Osteoblast (primary cell): ENCODE results near the gene REX1BD. TPM values are rescaled to one million over a fixed set of nuclear protein-coding genes. Genes with fewer than 3 reads are reported as not detected.

Experiments used
- DNase-seq: peaks from one replicate; pipeline ENCODE4 v3.0.0; 2011; ENCODE audit warnings: low spot score, mixed read lengths; ENCODE audit not compliant: insufficient read length; ENCODE audit errors: missing footprints
- H2AFZ ChIP-seq: 2 replicates; pipeline ENCODE4 v1.6.0; 2011; ENCODE audit warnings: mild to moderate bottlenecking, low read length
- H3K27ac ChIP-seq: 2 replicates; pipeline ENCODE4 v1.5.1; 2011; ENCODE audit warnings: mild to moderate bottlenecking, low read depth, low read length, moderate library complexity
- H3K27me3 ChIP-seq: 2 replicates; pipeline ENCODE4 v1.6.0; 2012; ENCODE audit warnings: mild to moderate bottlenecking, control low read depth, inconsistent platforms, low read length, moderate library complexity; ENCODE audit not compliant: insufficient read depth
- H3K36me3 ChIP-seq: 2 replicates; pipeline ENCODE4 v1.5.1; 2011; ENCODE audit warnings: mild to moderate bottlenecking, low read length, control low read depth, moderate library complexity; ENCODE audit not compliant: insufficient read depth
- H3K4me1 ChIP-seq: 2 replicates; pipeline ENCODE4 v1.5.1; 2011; ENCODE audit warnings: mild to moderate bottlenecking, low read length, control low read depth, moderate library complexity; ENCODE audit not compliant: insufficient read depth
- H3K4me2 ChIP-seq: 2 replicates; pipeline ENCODE4 v1.6.0; 2011; ENCODE audit warnings: mild to moderate bottlenecking, low read length; ENCODE audit not compliant: insufficient read depth
- H3K4me3 ChIP-seq: fragments of 200-600 bp; sonication (generic); 3 replicates; pipeline ENCODE4 v1.5.1; 2012; ENCODE audit warnings: mild to moderate bottlenecking, low read length, inconsistent platforms; ENCODE audit not compliant: insufficient read depth
- H3K79me2 ChIP-seq: 2 replicates; pipeline ENCODE4 v1.6.0; 2012; ENCODE audit warnings: mild to moderate bottlenecking, low read length, control low read depth, inconsistent platforms; ENCODE audit not compliant: insufficient read depth
- H3K9me3 ChIP-seq: 2 replicates; pipeline ENCODE4 v1.5.1; 2011; ENCODE audit warnings: low read depth, low read length, control low read depth
- H4K20me1 ChIP-seq: 2 replicates; pipeline ENCODE4 v1.6.0; 2012; ENCODE audit warnings: mild to moderate bottlenecking, low read length, control low read depth; ENCODE audit not compliant: insufficient read depth
- CTCF ChIP-seq: IDR thresholded peaks from 2 replicates; pipeline ENCODE4 v1.5.1; 2011; ENCODE audit warnings: mild to moderate bottlenecking, low read depth, low read length, moderate library complexity; ENCODE audit errors: extremely low read depth
- total RNA-seq: library from RNA; depleted of rRNA; stranded (reverse); fragments of >200 nt; gene quantifications from 2 replicates; pipeline ENCODE4 v1.2.3, GENCODE V29; 2012

REX1BD gene
- total RNA-seq, 1 donor: 29.7 TPM

- DNase-seq: no peak
- TF ChIP-seq CTCF: no peak
- H2AFZ ChIP-seq: no peak overlapping the region
- H3K4me3 ChIP-seq: no peak overlapping the region
- H3K27me3 ChIP-seq: no peaks in the 10 kb centered on the region
- peaks cover 19% of the 10 kb centered on the region for H3K36me3 ChIP-seq
- H3K4me1 ChIP-seq: no peaks in the 10 kb centered on the region
- no peak overlapping the region for H3K4me2 ChIP-seq
- H3K79me2 ChIP-seq: no peaks in the 10 kb centered on the region
- H4K20me1 ChIP-seq: peaks cover under 1% of the 10 kb centered on the region
- H3K9me3 ChIP-seq: no peaks in the 10 kb centered on the region
- H3K27ac ChIP-seq: no peak overlapping the region
These were observed 8.3 kb upstream of the REX1BD start for GRCh38 chr19:18580311-18580710.

- no peak overlapping the region for H3K4me3 ChIP-seq
- peaks cover 16% of the 10 kb centered on the region for H3K4me1 ChIP-seq
- no peaks in the 10 kb centered on the region for H3K79me2 ChIP-seq
- no peak overlapping the region for H3K27ac ChIP-seq
- H3K9me3 ChIP-seq: no peaks in the 10 kb centered on the region
- H2AFZ ChIP-seq: peak overlapping the region; percentile 47
- peak; percentile 10 for TF ChIP-seq CTCF
- peaks cover 3% of the 10 kb centered on the region for H4K20me1 ChIP-seq
- H3K4me2 ChIP-seq: no peak overlapping the region
- no peak for DNase-seq
- H3K27me3 ChIP-seq: no peaks in the 10 kb centered on the region
- H3K36me3 ChIP-seq: peaks cover 3% of the 10 kb centered on the region
These were observed 2.3 kb upstream of the REX1BD start for GRCh38 chr19:18586306-18586705.

GRCh38 chr19:18587561-18587960, 1.0 kb upstream of the REX1BD start:
- H3K4me3 ChIP-seq: no peak overlapping the region
- H2AFZ ChIP-seq: no peak overlapping the region
- H3K27me3 ChIP-seq: no peaks in the 10 kb centered on the region
- DNase-seq: no peak
- H3K4me2 ChIP-seq: peak overlapping the region; percentile 98
- H3K79me2 ChIP-seq: no peaks in the 10 kb centered on the region
- no peak for TF ChIP-seq CTCF
- H3K9me3 ChIP-seq: no peaks in the 10 kb centered on the region
- H3K36me3 ChIP-seq: peaks cover 3% of the 10 kb centered on the region
- peaks cover 3% of the 10 kb centered on the region for H4K20me1 ChIP-seq
- H3K4me1 ChIP-seq: peaks cover 16% of the 10 kb centered on the region
- H3K27ac ChIP-seq: no peak overlapping the region

- no peaks in the 10 kb centered on the region for H3K27me3 ChIP-seq
- H3K27ac ChIP-seq: peak overlapping the region; percentile 50
- H2AFZ ChIP-seq: peak overlapping the region; percentile 92
- no peak for TF ChIP-seq CTCF
- peak; percentile 75 for DNase-seq
- no peaks in the 10 kb centered on the region for H3K9me3 ChIP-seq
- peaks cover 3% of the 10 kb centered on the region for H3K36me3 ChIP-seq
- peaks cover 16% of the 10 kb centered on the region for H3K4me1 ChIP-seq
- H4K20me1 ChIP-seq: peaks cover 3% of the 10 kb centered on the region
- H3K4me3 ChIP-seq: peak overlapping the region; percentile 91
- H3K79me2 ChIP-seq: no peaks in the 10 kb centered on the region
- peak overlapping the region; percentile 98 for H3K4me2 ChIP-seq
These were observed 512 bp upstream of the REX1BD start for GRCh38 chr19:18587962-18588610.
